A549 (cell line): ENCODE results near the gene FAT1. TPM values are rescaled to one million over a fixed set of nuclear protein-coding genes. Genes with fewer than 3 reads are reported as not detected.

ENCODE experiments used
- ATAC-seq, 2 experiments: fragments of 200-7000 bp in 1 of 2; fragments of >200 bp in 1 of 2; cut with Nextera tagmentation in 1 of 2; cut with Tn5 transposase in 1 of 2; 3 replicates each; pipeline versions ENCODE4 v1.8.0 to v1.9.1; 2018 to 2020; ENCODE audit warnings: mild to moderate bottlenecking in 1 of 2, moderate library complexity in 1 of 2
- CTCF ChIA-PET: fragments of 300-600 bp; sonication (Branson Sonifier 250); formaldehyde crosslinking; extraction: SDS; loops from one replicate; lab custom pipeline; 2021; ENCODE audit warnings: antibody characterized with exemption, inconsistent platforms; lab: Yijun Ruan, JAX
- POLR2A ChIA-PET: fragments of 350-600 bp; formaldehyde crosslinking; extraction: SDS; loops from one replicate; lab custom pipeline; 2021; ENCODE audit warnings: antibody characterized with exemption, inconsistent platforms; lab: Yijun Ruan, JAX
- DNase-seq, 2 experiments: peaks; one replicate each; pipeline versions ENCODE4 v3.0.0 to v3.0.0-alpha.2; 2011 to 2016; ENCODE audit warnings: low read depth in 1 of 2, low spot score in 1 of 2
- FAIRE-seq: peaks from 2 replicates; lab custom pipeline; 2011; peaks lifted over from hg19 to GRCh38; lab: Jason Lieb, UNC
- H3K27ac ChIP-seq, 2 experiments: fragments of >200 bp; sonication (Bioruptor Twin); formaldehyde crosslinking; 3 replicates each; pipeline ENCODE4 v1.5.1; 2016 to 2017
- H3K4me1 ChIP-seq: fragments of >200 bp; sonication (Bioruptor Twin); formaldehyde crosslinking; 3 replicates; pipeline ENCODE4 v1.6.1; 2016
- H3K4me2 ChIP-seq: fragments of >200 bp; sonication (Bioruptor Twin); formaldehyde crosslinking; 3 replicates; pipeline ENCODE4 v1.6.1; 2016
- H3K4me3 ChIP-seq: fragments of >200 bp; sonication (Bioruptor Twin); formaldehyde crosslinking; 3 replicates; pipeline ENCODE4 v1.5.1; 2016
- H3K9me3 ChIP-seq: fragments of >200 bp; sonication (Bioruptor Twin); formaldehyde crosslinking; 3 replicates; pipeline ENCODE4 v1.6.1; 2016
- BHLHE40 ChIP-seq: IDR thresholded peaks from 2 replicates; pipeline ENCODE4 v1.6.1; 2012; ENCODE audit warnings: low read depth, low read length, inconsistent platforms
- CBX2 ChIP-seq: fragments of 200-600 bp; sonication (generic); IDR thresholded peaks from 2 replicates; pipeline ENCODE4 v1.6.1; 2016; ENCODE audit warnings: low read depth, mild to moderate bottlenecking, borderline replicate concordance
- CHD2 ChIP-seq: fragments of 150-350 bp; IDR thresholded peaks from 2 replicates; pipeline ENCODE4 v1.6.1; 2014; ENCODE audit warnings: low read length; ENCODE audit not compliant: partially characterized antibody
- CTCF ChIP-seq: fragments of >200 bp; sonication (Bioruptor Twin); formaldehyde crosslinking; IDR thresholded peaks from 3 replicates; pipeline ENCODE4 v1.5.1; 2016
- FOSB ChIP-seq: fragments of 250-450 bp; sonication (Bioruptor Pico); IDR thresholded peaks from 2 replicates; pipeline ENCODE4 v1.5.0; 2020; ENCODE audit warnings: mild to moderate bottlenecking, moderate library complexity
- GATA3 ChIP-seq: IDR thresholded peaks from 2 replicates; pipeline ENCODE4 v1.6.1; 2012; ENCODE audit warnings: borderline replicate concordance
- HDAC2 ChIP-seq: fragments of 200-600 bp; sonication (generic); IDR thresholded peaks from 2 replicates; pipeline ENCODE4 v1.6.1; 2016
- HOXA7 ChIP-seq: fragments of 250-450 bp; sonication (Bioruptor Pico); IDR thresholded peaks from 2 replicates; pipeline ENCODE4 v1.5.0; 2020; ENCODE audit warnings: mild to moderate bottlenecking, moderate library complexity
- HOXB5 ChIP-seq: fragments of 250-450 bp; sonication (Bioruptor Pico); IDR thresholded peaks from 2 replicates; pipeline ENCODE4 v1.5.0; 2020; ENCODE audit warnings: mild to moderate bottlenecking, moderate library complexity
- MYC ChIP-seq: IDR thresholded peaks from 2 replicates; pipeline ENCODE4 v1.6.1; 2012; ENCODE audit warnings: mild to moderate bottlenecking, inconsistent platforms, low read length, improper control_type of control experiment, borderline replicate concordance
- POLR2AphosphoS2 ChIP-seq: conservative IDR thresholded peaks from 2 replicates; pipeline ENCODE4 v1.6.1; 2012; ENCODE audit warnings: low read length, improper control_type of control experiment, inconsistent platforms
- RFX5 ChIP-seq: fragments of 450-650 bp; IDR thresholded peaks from 2 replicates; pipeline ENCODE4 v1.7.1; 2014; ENCODE audit warnings: antibody characterized with exemption, mild to moderate bottlenecking, moderate library complexity
- RNF2 ChIP-seq: fragments of 200-600 bp; sonication (generic); IDR thresholded peaks from 2 replicates; pipeline ENCODE4 v1.6.1; 2016; ENCODE audit warnings: low read depth, mild to moderate bottlenecking, antibody characterized with exemption, moderate library complexity, borderline replicate concordance
- SMC3 ChIP-seq: fragments of >200 bp; sonication (Bioruptor Twin); formaldehyde crosslinking; IDR thresholded peaks from 3 replicates; pipeline ENCODE4 v1.6.1; 2018; ENCODE audit warnings: inconsistent platforms
- SREBF2 ChIP-seq: fragments of 450-650 bp; IDR thresholded peaks from 2 replicates; pipeline ENCODE4 v1.6.1; 2014; ENCODE audit warnings: mild to moderate bottlenecking, moderate library complexity
- TFCP2L1 ChIP-seq: fragments of 250-450 bp; sonication (Bioruptor Pico); IDR thresholded peaks from 2 replicates; pipeline ENCODE4 v1.5.0; 2021; ENCODE audit warnings: mild to moderate bottlenecking
- TP53 ChIP-seq: fragments of 250-450 bp; sonication (Bioruptor Pico); IDR thresholded peaks from 2 replicates; pipeline ENCODE4 v1.5.0; 2021; ENCODE audit warnings: mild to moderate bottlenecking, moderate library complexity
- USF2 ChIP-seq: fragments of 450-650 bp; IDR thresholded peaks from 2 replicates; pipeline ENCODE4 v1.6.1; 2014; ENCODE audit warnings: antibody characterized with exemption
- ZNF302 ChIP-seq: fragments of 250-450 bp; sonication (Bioruptor Pico); IDR thresholded peaks from 2 replicates; pipeline ENCODE4 v1.9.0; 2021; ENCODE audit warnings: inconsistent platforms, mild to moderate bottlenecking, moderate library complexity
- WGBS: methylation state at CpG from one replicate; pipeline ENCODE4 v1.1.6; 2017; ENCODE audit errors: missing lambda C conversion rate; 5-methylcytosine and 5-hydroxymethylcytosine counted together
- polyA plus RNA-seq, 4 experiments: library from polyadenylated mRNA; depleted of rRNA in 3 of 4; stranded (reverse); fragments of >200 nt; fragmentation: RNase III in 1 of 4; extraction: RNeasy Plus Mini Kit Qiagen cat#74134 plus additional on column Dnase treatment in 1 of 4; gene quantifications; 2 replicates in 3 of 4; 3 replicates in 1 of 4; pipeline ENCODE4 v1.2.3, GENCODE V29; 2011 to 2017
- TF ChIP-seq, protein P1 (sequence below): fragments of 250-450 bp; sonication (Bioruptor Pico); IDR thresholded peaks from 2 replicates; pipeline ENCODE4 v1.5.0; 2020; ENCODE audit warnings: low read depth, mild to moderate bottlenecking, moderate library complexity
- TF ChIP-seq, protein P2 (sequence below): fragments of 150-350 bp; IDR thresholded peaks from 2 replicates; pipeline ENCODE4 v1.6.1; 2014; ENCODE audit warnings: low read depth, mild to moderate bottlenecking, low read length
- TF ChIP-seq, protein P3 (sequence below): IDR thresholded peaks from 2 replicates; pipeline ENCODE4 v1.6.1; 2012; ENCODE audit warnings: low read depth, borderline replicate concordance
- TF ChIP-seq, protein P4 (sequence below): fragments of 200-600 bp; sonication (generic); IDR thresholded peaks from 2 replicates; pipeline ENCODE4 v1.6.1; 2016; ENCODE audit warnings: antibody characterized with exemption, mild to moderate bottlenecking, moderate library complexity

FAT1 gene
- polyA plus RNA-seq, 2 of the 4 experiments (the other 2 are of a cell fraction) = 62.2 to 177 TPM

GRCh38 chr4:186634591-186635128 is 89.0 kb downstream of the FAT1 start:
- ChIA-PET POLR2A (no interaction called here), CTCF (no interaction called here)
- 84% methylated on average over 10 of the region's 10 CpGs for WGBS
- no peak for FAIRE-seq
- Histone ChIP-seq H3K9me3 (no peaks in the 10 kb centered on the region), H3K27ac (no peak overlapping the region), H3K4me2 (no peak overlapping the region), H3K4me1 (no peaks in the 10 kb centered on the region), H3K4me3 (no peak overlapping the region)
- TF ChIP-seq CBX2 (no peak), MYC (no peak)
- no peak for DNase-seq
- ATAC-seq = no peak

DNA sequence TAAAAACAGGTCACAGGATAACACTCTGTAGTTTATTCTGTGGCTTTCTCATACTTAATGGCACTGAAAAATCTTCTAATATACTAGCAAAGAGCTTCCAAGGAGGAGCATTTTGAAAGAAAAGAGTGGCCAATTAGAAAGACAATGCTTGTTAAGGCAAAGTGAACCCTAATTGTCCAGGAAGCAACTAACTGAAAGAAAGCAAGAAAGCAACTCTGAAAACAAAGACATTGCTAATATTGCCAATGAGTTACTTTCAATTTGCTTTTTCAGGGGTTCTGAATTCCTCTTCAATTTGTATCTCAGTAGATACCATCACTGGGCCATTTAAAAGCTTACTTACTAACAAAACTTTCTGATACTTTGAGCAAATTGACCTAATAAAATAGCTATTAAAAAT is 89.8 kb downstream of the FAT1 start:
- Histone ChIP-seq H3K4me1 (no peaks in the 10 kb centered on the region), H3K9me3 (no peaks in the 10 kb centered on the region), H3K4me2 (no peak overlapping the region), H3K4me3 (no peak overlapping the region), H3K27ac (no peak overlapping the region)
- ATAC-seq = no peak
- TF ChIP-seq, protein P1, sequence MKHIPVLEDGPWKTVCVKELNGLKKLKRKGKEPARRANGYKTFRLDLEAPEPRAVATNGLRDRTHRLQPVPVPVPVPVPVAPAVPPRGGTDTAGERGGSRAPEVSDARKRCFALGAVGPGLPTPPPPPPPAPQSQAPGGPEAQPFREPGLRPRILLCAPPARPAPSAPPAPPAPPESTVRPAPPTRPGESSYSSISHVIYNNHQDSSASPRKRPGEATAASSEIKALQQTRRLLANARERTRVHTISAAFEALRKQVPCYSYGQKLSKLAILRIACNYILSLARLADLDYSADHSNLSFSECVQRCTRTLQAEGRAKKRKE (CRISPR knock-in tag) = no peak
- TF ChIP-seq GATA3 = no peak
- TF ChIP-seq, protein P2, sequence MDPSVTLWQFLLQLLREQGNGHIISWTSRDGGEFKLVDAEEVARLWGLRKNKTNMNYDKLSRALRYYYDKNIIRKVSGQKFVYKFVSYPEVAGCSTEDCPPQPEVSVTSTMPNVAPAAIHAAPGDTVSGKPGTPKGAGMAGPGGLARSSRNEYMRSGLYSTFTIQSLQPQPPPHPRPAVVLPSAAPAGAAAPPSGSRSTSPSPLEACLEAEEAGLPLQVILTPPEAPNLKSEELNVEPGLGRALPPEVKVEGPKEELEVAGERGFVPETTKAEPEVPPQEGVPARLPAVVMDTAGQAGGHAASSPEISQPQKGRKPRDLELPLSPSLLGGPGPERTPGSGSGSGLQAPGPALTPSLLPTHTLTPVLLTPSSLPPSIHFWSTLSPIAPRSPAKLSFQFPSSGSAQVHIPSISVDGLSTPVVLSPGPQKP = no peak
- TF ChIP-seq TP53 (CRISPR knock-in tag) = no peak
- no peak for TF ChIP-seq ZNF302 (CRISPR knock-in tag)
- TF ChIP-seq HDAC2 = no peak
- TF ChIP-seq SREBF2 = no peak
- no peak for TF ChIP-seq CHD2
- no peak for TF ChIP-seq RNF2
- no peak for TF ChIP-seq FOSB
- no peak for TF ChIP-seq HOXA7
- DNase-seq = no peak
- POLR2A ChIA-PET = no interaction called here
- no peak for FAIRE-seq
- CTCF ChIA-PET = no interaction called here

- ChIA-PET POLR2A (no interaction called here), CTCF (interaction anchor here (1.6 kb wide), 1 partner anchor 43 kb away, joined by 4 read pairs; no protein-coding TSS in a partner anchor)
- FAIRE-seq (no peak), DNase-seq (no peak), ATAC-seq (no peak; a peak in 1 of 6 replicates)
- 89% methylated on average over 6 of the region's 6 CpGs for WGBS
- Histone ChIP-seq H3K4me2 (no peak overlapping the region), H3K4me1 (peaks cover 5% of the 10 kb centered on the region), H3K27ac (no peak overlapping the region), H3K4me3 (no peak overlapping the region), H3K9me3 (no peaks in the 10 kb centered on the region)
- TF ChIP-seq BHLHE40 (no peak), HDAC2 (no peak), USF2 (no peak), RFX5 (no peak), CTCF (no peak), POLR2AphosphoS2 (no peak), SMC3 (no peak), SREBF2 (no peak), TFCP2L1 (CRISPR knock-in tag) (no peak), GATA3 (no peak), HOXB5 (CRISPR knock-in tag) (no peak)
- TF ChIP-seq, protein P3, sequence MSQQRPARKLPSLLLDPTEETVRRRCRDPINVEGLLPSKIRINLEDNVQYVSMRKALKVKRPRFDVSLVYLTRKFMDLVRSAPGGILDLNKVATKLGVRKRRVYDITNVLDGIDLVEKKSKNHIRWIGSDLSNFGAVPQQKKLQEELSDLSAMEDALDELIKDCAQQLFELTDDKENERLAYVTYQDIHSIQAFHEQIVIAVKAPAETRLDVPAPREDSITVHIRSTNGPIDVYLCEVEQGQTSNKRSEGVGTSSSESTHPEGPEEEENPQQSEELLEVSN = no peak
- TF ChIP-seq, protein P4, sequence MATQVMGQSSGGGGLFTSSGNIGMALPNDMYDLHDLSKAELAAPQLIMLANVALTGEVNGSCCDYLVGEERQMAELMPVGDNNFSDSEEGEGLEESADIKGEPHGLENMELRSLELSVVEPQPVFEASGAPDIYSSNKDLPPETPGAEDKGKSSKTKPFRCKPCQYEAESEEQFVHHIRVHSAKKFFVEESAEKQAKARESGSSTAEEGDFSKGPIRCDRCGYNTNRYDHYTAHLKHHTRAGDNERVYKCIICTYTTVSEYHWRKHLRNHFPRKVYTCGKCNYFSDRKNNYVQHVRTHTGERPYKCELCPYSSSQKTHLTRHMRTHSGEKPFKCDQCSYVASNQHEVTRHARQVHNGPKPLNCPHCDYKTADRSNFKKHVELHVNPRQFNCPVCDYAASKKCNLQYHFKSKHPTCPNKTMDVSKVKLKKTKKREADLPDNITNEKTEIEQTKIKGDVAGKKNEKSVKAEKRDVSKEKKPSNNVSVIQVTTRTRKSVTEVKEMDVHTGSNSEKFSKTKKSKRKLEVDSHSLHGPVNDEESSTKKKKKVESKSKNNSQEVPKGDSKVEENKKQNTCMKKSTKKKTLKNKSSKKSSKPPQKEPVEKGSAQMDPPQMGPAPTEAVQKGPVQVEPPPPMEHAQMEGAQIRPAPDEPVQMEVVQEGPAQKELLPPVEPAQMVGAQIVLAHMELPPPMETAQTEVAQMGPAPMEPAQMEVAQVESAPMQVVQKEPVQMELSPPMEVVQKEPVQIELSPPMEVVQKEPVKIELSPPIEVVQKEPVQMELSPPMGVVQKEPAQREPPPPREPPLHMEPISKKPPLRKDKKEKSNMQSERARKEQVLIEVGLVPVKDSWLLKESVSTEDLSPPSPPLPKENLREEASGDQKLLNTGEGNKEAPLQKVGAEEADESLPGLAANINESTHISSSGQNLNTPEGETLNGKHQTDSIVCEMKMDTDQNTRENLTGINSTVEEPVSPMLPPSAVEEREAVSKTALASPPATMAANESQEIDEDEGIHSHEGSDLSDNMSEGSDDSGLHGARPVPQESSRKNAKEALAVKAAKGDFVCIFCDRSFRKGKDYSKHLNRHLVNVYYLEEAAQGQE = no peak
Measured at GRCh38 chr4:186630128-186630527, 93.5 kb downstream of the FAT1 start.
